ENCODE results near the gene PLXDC2.
"Not testable (repeated sequence)": the region's sequence is repeated elsewhere in the genome, so short reads cannot be mapped to it uniquely, and the experiment has no call there.

Gene PLXDC2

GRCh38 chr10:19974554-19974953, 158.3 kb downstream of the PLXDC2 start:
- no peak for DNase-seq (ENCODE audit: low read depth in 2 of 2)

GRCh38 chr10:19977097-19977521, 160.9 kb downstream of the PLXDC2 start:
- DNase-seq (ENCODE audit: low read depth in 2 of 2): no peak

DNA sequence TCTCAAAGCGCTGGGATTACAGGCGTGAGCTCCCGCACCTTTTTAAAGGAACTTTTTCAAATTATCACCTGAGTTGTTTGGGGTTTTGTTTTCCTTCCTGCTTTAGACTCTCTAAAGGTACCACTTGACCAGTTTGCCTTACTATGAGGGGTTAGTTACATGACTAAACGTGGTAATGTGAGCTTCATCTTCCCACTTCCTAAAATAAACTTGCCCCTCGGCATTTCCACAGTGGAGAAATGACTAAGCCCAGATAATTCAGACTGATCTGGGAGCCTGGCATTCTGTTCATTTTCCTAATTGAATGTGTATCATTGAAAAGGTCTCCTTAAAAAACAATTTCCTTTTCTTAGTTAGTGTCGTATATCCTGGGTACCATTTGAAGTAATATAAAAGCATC, 163.4 kb downstream of the PLXDC2 start:
- DNase-seq (ENCODE audit: low read depth in 2 of 2): no peak

GRCh38 chr10:19983880-19984565, 167.8 kb downstream of the PLXDC2 start:
- no peak for DNase-seq (ENCODE audit: low read depth in 2 of 2)

- DNase-seq (ENCODE audit: low read depth in 2 of 2): no peak
Measured at GRCh38 chr10:19985745-19986144, 169.5 kb downstream of the PLXDC2 start.

- DNase-seq (ENCODE audit: low read depth in 2 of 2): no peak
Measured at GRCh38 chr10:19986591-19986990, 170.4 kb downstream of the PLXDC2 start.

DNA sequence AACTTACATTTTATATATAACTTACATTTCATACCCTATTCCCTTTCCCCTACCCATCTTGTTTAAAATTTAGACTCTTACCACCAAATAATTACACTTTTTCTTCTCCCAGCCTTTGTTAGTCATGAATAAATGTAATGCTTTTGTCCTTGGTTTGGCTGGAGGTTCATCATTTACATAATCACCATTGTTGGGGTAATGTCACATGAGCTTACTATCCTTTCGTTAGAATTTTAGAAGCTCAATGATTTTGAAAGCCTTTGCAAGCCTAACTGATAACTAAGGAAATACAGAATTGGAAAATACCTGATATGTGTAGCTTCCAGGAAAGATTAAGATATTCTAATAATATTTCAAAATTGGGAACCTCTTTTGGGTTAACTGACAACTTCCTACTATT, 171.7 kb downstream of the PLXDC2 start:
- no peak for DNase-seq (ENCODE audit: low read depth in 2 of 2)

DNA sequence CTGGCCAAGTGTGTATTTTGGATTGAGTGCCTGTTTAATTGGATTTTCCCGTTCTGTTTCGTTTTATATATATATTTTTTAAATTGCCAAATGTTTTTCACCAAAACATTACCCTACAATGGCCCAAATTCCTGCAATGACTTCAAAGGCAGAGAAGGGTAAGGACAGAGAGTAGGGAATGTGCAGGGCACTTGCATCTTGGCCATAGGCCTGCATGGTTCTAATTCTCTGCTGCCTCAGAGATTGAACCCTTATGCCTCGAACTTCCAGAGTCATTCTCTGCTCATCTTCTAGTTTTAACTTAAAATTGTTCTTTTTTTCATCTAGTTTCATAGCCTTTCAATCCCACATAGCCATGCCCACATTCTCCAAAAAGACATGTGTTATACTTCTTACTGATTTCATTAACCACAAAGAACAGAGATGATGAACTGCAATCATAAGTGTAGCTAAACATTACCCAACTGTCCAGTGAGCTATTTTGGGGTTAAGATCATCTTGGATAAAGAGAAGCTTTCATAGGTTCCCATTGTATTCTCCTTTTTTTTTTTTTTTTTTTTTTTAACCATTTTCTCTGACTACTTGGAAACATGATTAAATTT, 177.6 kb downstream of the PLXDC2 start:
- DNase-seq (ENCODE audit: low read depth in 2 of 2): no peak

DNA sequence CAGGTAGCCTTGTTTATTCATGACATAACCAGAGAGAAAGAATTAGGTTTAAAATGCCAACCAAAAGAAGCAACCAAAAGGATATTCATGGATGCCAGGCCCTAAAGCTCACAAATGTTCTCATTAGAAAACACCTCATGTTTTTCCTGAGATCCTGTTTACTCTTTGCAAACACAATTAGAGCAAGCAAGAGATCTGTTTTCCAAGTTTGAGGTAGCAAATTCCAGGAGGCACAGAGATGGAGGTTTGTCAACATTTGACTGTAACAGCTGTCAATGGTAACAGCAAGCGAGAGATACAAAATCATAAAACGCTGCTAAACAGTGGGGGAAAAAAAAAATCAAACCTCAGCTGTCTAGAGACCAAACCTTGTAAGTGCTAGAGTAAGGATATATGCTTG, 182.2 kb downstream of the PLXDC2 start:
- no peak for DNase-seq (ENCODE audit: low read depth in 2 of 2)

- no peak for DNase-seq (ENCODE audit: low read depth in 2 of 2)
Measured at GRCh38 chr10:19999431-19999830, 183.2 kb downstream of the PLXDC2 start.

DNA sequence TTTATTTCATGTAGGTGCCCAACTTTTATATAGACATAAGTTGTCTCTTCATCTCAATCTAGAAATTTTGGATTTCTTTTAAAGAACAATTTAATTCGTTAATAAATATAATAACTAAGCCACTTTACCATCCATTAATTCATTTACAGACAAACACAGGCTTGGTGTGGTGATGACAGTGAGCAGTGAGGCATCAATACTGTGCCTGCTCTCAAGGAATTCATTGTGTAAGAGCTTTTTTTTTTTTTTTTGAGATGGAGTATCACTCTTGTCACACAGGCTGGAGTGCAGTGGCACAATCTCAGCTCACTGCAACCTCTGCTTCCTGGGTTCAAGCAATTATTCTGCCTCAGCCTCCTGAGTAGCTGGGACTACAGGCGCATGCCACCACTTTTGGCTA, 185.8 kb downstream of the PLXDC2 start:
- not testable (repeated sequence) for DNase-seq (ENCODE audit: low read depth in 2 of 2)

DNA sequence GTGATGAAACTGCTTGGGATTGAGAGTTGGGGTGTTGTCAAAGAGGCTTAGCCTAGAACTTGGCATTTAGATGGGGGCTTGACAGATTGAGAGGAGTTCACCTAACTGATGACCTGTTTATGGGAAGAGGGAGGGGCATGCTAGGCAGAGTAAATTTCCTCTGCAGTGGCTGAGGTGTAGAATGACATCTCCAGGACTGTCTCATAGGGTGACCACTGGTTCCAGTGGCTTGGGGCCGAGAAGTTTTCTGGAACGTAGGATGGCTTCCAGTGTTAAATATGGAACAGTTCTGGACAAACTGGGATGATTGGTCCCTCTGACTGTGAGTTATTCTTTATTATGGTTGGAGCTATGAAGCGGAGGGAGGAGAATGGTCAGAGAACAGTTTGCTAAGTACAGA, 186.4 kb downstream of the PLXDC2 start:
- DNase-seq (ENCODE audit: low read depth in 2 of 2): no peak

GRCh38 chr10:20004087-20004523, 187.9 kb downstream of the PLXDC2 start:
- no peak for DNase-seq (ENCODE audit: low read depth in 2 of 2)

DNA sequence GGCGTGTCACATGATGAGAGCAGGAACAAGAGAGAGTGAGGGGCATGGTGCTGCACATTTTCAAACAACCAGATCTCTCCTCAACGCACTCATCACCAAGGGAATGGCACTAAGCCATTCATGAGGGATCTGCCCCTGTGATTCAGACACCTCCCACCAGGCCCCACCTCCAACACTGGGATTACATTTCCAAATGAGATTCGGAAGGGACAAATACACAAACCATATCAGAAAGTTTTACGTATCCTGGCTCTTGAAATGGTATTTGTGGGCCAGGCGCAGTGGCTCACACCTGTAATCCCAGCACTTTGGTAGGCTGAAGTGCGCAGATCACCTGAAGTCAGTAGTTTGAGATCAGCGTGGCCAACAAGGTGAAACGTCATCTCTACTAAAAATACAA, 189.4 kb downstream of the PLXDC2 start:
- DNase-seq (ENCODE audit: low read depth in 2 of 2): no peak

DNA sequence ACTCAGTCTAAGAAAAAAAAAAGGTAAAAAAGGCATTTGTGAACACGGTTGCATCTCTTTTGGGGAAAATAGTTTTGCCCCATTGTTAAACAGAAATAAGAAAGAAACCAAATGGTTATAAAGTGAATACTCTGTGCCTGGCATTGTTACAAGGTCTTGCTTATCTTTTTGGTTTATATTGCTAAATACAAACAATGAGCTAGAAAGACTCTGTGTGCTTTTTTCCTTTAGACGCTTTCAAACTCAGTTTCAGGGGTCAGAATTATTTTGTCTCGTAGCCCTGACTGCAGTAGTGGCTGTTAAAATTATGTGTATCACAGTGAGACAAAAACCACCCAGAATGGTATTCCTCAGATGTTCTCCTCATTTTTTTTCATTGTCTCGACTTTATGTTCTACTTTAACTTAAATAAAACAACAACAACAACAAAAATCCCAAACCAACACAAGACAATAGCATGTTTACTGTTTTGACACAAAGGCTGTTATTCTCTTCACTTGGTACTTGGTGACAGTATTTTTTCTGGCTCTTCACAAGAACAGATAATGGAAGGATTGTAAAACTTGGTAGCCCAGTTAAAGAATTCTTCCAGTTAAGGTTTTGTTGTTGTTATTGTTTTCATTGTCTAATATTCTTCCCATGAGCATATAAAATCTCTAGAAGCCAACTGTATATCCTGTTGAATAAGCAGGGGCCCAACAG, 190.1 kb downstream of the PLXDC2 start:
- no peak for DNase-seq (ENCODE audit: low read depth in 2 of 2)

GRCh38 chr10:20007426-20007825, 191.2 kb downstream of the PLXDC2 start:
- no peak for DNase-seq (ENCODE audit: low read depth in 2 of 2)

- DNase-seq (ENCODE audit: low read depth in 2 of 2): no peak
Measured at GRCh38 chr10:20013991-20014750, 197.9 kb downstream of the PLXDC2 start.

GRCh38 chr10:20017961-20018360, 201.7 kb downstream of the PLXDC2 start:
- DNase-seq (ENCODE audit: low read depth in 2 of 2): no peak

GRCh38 chr10:20020677-20021076, 204.4 kb downstream of the PLXDC2 start:
- no peak for DNase-seq (ENCODE audit: low read depth in 2 of 2)

- no peak for DNase-seq (ENCODE audit: low read depth in 2 of 2)
Measured at GRCh38 chr10:20029523-20029922, 213.3 kb downstream of the PLXDC2 start.

DNA sequence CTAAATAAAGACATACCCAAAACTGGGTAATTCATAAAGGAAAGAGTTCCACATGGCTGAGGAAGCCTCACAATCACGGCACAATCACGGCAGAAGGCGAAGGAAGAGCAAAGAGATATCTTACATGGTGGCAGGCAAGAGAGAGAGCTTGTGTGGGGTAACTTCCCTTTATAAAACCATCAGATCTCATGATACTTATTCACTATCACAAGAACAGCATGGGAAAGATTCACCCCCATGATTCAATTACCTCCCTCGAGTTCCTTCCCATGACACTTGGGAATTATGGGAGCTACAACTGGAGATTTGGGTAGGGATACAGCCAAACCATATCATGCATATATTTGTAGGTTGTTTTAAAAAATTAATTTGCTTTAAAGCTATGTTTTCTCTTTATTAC, 217.2 kb downstream of the PLXDC2 start:
- DNase-seq (ENCODE audit: low read depth in 2 of 2): no peak

GRCh38 chr10:20034732-20035131, 218.5 kb downstream of the PLXDC2 start:
- no peak for DNase-seq (ENCODE audit: low read depth in 2 of 2)

Measured in stimulated activated CD8-positive, alpha-beta memory T cell treated with anti-CD3 and anti-CD28 coated beads, Interleukin-2, amount 100 ng/mL, for 48 hours (primary cell).